DOHH2 (cell line): ENCODE results near the gene KRTAP10-2.

Experiments used
- EZH2phosphoT487 ChIP-seq: fragments of 200-600 bp; sonication (generic); IDR thresholded peaks from 2 replicates; pipeline ENCODE4 v1.6.1; 2017; ENCODE audit warnings: borderline replicate concordance, mild to moderate bottlenecking, antibody characterized with exemption, low read length, moderate library complexity, mixed read lengths
- TF ChIP-seq, protein P1 (sequence below): fragments of 200-600 bp; sonication (generic); IDR thresholded peaks from one replicate; pipeline ENCODE4 v1.5.1; 2014; ENCODE audit warnings: antibody characterized with exemption, mild to moderate bottlenecking, low read depth, low read length; ENCODE audit not compliant: poor library complexity, severe bottlenecking

DNA sequence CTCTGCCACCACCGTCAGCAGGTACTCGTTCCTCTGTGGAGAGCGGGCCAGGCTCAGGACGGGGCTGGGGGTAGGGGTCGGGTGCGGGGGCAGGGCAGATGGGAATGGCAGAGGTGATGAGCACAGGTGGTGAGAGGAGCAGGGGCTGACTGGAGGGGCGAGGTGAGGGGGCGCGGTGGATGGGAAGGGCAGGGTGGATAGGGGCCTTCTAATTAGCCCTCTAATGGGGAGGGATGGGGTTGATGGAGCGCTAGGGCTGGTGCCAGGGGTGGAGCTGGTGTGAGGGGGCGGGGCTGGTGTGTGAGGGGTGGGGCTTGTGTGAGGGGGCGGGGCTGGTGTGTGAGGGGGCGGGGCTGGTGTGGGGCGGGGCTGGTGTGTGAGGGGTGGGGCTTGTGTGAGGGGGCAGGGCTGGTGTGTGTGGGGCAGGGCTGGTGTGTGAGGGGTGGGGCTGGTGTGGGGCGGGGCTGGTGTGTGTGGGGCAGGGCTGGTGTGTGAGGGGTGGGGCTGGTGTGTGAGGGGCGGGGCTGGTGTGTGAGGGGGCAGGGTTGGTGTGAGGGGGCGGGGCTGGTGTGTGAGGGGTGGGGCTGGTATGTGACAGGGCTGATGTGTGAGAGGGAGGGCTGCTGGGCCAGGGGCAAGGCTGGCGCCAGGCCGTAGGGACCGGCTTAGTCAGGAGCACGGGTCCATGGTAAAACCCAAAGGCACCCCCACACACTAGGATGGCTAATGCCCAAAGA lies 17.2 kb downstream of the KRTAP10-2 start:
- TF ChIP-seq, protein P1, sequence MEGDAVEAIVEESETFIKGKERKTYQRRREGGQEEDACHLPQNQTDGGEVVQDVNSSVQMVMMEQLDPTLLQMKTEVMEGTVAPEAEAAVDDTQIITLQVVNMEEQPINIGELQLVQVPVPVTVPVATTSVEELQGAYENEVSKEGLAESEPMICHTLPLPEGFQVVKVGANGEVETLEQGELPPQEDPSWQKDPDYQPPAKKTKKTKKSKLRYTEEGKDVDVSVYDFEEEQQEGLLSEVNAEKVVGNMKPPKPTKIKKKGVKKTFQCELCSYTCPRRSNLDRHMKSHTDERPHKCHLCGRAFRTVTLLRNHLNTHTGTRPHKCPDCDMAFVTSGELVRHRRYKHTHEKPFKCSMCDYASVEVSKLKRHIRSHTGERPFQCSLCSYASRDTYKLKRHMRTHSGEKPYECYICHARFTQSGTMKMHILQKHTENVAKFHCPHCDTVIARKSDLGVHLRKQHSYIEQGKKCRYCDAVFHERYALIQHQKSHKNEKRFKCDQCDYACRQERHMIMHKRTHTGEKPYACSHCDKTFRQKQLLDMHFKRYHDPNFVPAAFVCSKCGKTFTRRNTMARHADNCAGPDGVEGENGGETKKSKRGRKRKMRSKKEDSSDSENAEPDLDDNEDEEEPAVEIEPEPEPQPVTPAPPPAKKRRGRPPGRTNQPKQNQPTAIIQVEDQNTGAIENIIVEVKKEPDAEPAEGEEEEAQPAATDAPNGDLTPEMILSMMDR: no peak
- TF ChIP-seq EZH2phosphoT487: no peak
